Measurements from ENCODE around the gene SUCLA2.

Gene SUCLA2

GRCh38 chr13:47904241-47904640, 96.8 kb downstream of the SUCLA2 start:
- in situ Hi-C loops (cut with MboI; ENCODE audit: low sequenced_read_pairs): no loop called here

- in situ Hi-C loops (cut with MboI; ENCODE audit: low sequenced_read_pairs): no loop called here
Measured at GRCh38 chr13:47903836-47904235, 97.2 kb downstream of the SUCLA2 start.

GRCh38 chr13:47901441-47901840, 99.6 kb downstream of the SUCLA2 start:
- in situ Hi-C loops (cut with MboI; ENCODE audit: low sequenced_read_pairs): no loop called here

GRCh38 chr13:47898080-47898479, 103.0 kb downstream of the SUCLA2 start:
- in situ Hi-C loops (cut with MboI; ENCODE audit: low sequenced_read_pairs): no loop called here

- in situ Hi-C loops (cut with MboI; ENCODE audit: low sequenced_read_pairs): no loop called here
Measured at GRCh38 chr13:47897411-47898050, 103.5 kb downstream of the SUCLA2 start.

GRCh38 chr13:47896546-47896945, 104.5 kb downstream of the SUCLA2 start:
- in situ Hi-C loops (cut with MboI; ENCODE audit: low sequenced_read_pairs): no loop called here

- in situ Hi-C loops (cut with MboI; ENCODE audit: low sequenced_read_pairs): no loop called here
Measured at GRCh38 chr13:47896111-47896510, 105.0 kb downstream of the SUCLA2 start.

- in situ Hi-C loops (cut with MboI; ENCODE audit: low sequenced_read_pairs): no loop called here
Measured at GRCh38 chr13:47893527-47893926, 107.5 kb downstream of the SUCLA2 start.
